Spleen (tissue), 11 donors: ENCODE data around the gene TYW1B. TPM values are rescaled to one million over a fixed set of nuclear protein-coding genes. Genes with fewer than 3 reads are reported as not detected.

Experiments
- DNase-seq: peaks from one replicate; pipeline ENCODE4 v3.0.0-alpha.2; 2020
- H3K27ac ChIP-seq, 8 donors: fragments of 200-600 bp; sonication (generic) in 7 of 8; 1 replicate in 4 of 8; 2 replicates in 4 of 8; pipeline versions ENCODE4 v1.5.0 to v1.8.0; 2016 to 2021; ENCODE audit warnings: inconsistent platforms in 4 of 8, mild to moderate bottlenecking in 4 of 8, moderate library complexity in 1 of 8
- H3K27me3 ChIP-seq, 7 donors: fragments of 200-600 bp; sonication (generic) in 6 of 7; replicated peaks in 1 of 7; 1 replicate in 4 of 7; 2 replicates in 3 of 7; pipeline versions ENCODE4 v1.5.0 to v1.8.0; 2016 to 2021; ENCODE audit warnings: inconsistent platforms in 3 of 7, mild to moderate bottlenecking in 1 of 7
- H3K36me3 ChIP-seq, 6 donors: fragments of 200-600 bp; sonication (generic) in 5 of 6; 1 replicate in 4 of 6; 2 replicates in 2 of 6; pipeline versions ENCODE4 v1.5.0 to v1.8.0; 2016 to 2021; ENCODE audit warnings: inconsistent platforms in 2 of 6
- H3K4me1 ChIP-seq, 6 donors: fragments of 200-600 bp; sonication (generic) in 5 of 6; 1 replicate in 3 of 6; 2 replicates in 3 of 6; pipeline versions ENCODE4 v1.5.0 to v1.8.0; 2016 to 2021; ENCODE audit warnings: inconsistent platforms in 3 of 6
- H3K4me3 ChIP-seq, 8 donors: fragments of 200-600 bp; sonication (generic) in 7 of 8; 1 replicate in 4 of 8; 2 replicates in 4 of 8; pipeline versions ENCODE4 v1.5.0 to v1.8.0; 2016 to 2021; ENCODE audit warnings: inconsistent platforms in 4 of 8, mild to moderate bottlenecking in 4 of 8, moderate library complexity in 2 of 8
- H3K9me3 ChIP-seq, 8 donors: fragments of 200-600 bp; sonication (generic) in 7 of 8; 1 replicate in 4 of 8; 2 replicates in 4 of 8; pipeline versions ENCODE4 v1.5.0 to v1.8.0; 2016 to 2021; ENCODE audit warnings: inconsistent platforms in 4 of 8
- POLR2A ChIP-seq, 3 donors: fragments of 450-650 bp; IDR thresholded peaks; one replicate each; pipeline ENCODE4 v1.5.1; 2017; ENCODE audit warnings: antibody characterized with exemption in 3 of 3, mild to moderate bottlenecking in 1 of 3
- POLR2AphosphoS5 ChIP-seq, 3 donors: sonication (generic); formaldehyde crosslinking; IDR thresholded peaks; one replicate each; pipeline ENCODE4 v1.5.1; 2017; ENCODE audit warnings: antibody characterized with exemption in 3 of 3
- WGBS, 5 donors: extraction: QIAGEN DNeasy Blood & Tissue Kit in 3 of 5; methylation state at CpG; one replicate each; pipeline versions ENCODE4 v1.1.5 to v1.1.7; 2013 to 2018; 5-methylcytosine and 5-hydroxymethylcytosine counted together
- intact Hi-C: fragments of 100-400 bp; cut with DNase I; formaldehyde crosslinking; loops from one replicate; pipeline ENCODE4 v1.15.0; 2023; ENCODE audit warnings: low total_unique reads
- polyA plus RNA-seq, 3 donors: library from polyadenylated mRNA; stranded (reverse); fragments of 200-250 nt; gene quantifications; one replicate each; pipeline ENCODE4 v1.2.1, GENCODE V29; 2013
- total RNA-seq, 7 donors: library from RNA; depleted of rRNA in 3 of 7; stranded (reverse); fragments of >200 nt in 3 of 7; fragmentation: NEBNext Ultra II Directional in 4 of 7; extraction: Animal tissue kit (Norgen Biotek cat#: 25700) in 4 of 7; gene quantifications; one replicate each; pipeline versions ENCODE4 v1.1.0 to v1.2.1, GENCODE V29; 2016 to 2021
- TF ChIP-seq, protein P1 (sequence below), 11 experiments: fragments of 200-600 bp in 7 of 11; fragments of 450-650 bp in 4 of 11; sonication (generic) in 4 of 11; IDR thresholded peaks in 8 of 11; conservative IDR thresholded peaks in 3 of 11; 1 replicate in 7 of 11; 2 replicates in 4 of 11; pipeline versions ENCODE4 v1.4.0 to v1.8.0; 2016 to 2021; ENCODE audit warnings: antibody characterized with exemption in 11 of 11, inconsistent platforms in 4 of 11, mild to moderate bottlenecking in 1 of 11
- donor health status: healthy with polysubstance abuse.
- donor health status: DM: no; HTN: no; CAD: no; lungs with moderate emphysema.
- donor health status: DM: no; HTN: no; CAD: no.
- donor health status: Bipolar disorder and iron deficiency.
- donor health status: healthy.
- donor health status: DM: no; HTN: no; CAD: no.
- donor health status: DM: yes; HTN: yes; CAD: no.

TYW1B gene
- total and polyA plus RNA-seq, 10 donors: 1.2 to 8.3 (median 4.1) TPM

DNA sequence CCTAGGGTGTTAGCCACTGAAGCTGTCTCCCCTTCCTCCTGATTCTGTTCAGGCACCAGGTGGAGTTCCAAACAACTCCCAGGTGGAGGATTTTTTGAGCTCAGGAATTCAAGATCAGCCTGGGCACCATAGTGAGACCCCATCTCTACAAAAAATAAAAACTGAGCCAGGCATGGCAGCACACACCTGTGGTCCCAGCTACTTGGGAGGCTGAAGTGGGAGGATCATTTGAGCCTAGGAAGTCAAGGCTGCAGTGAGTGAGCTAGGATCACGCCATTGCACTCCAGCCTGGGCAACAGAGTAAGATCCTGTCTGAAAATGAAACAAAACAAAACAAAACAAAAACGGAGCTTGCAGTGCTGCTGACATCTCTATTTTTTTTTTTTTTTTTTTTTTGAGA is 287.1 kb downstream of the TYW1B start:
- WGBS, 5 donors: 80 to 91% (median 89%) methylated on average over 2 of the region's 2 CpGs
- Histone ChIP-seq H3K9me3 (no peaks in the 10 kb centered on the region), H3K27me3 (no peaks in the 10 kb centered on the region), H3K4me1 (no peaks in the 10 kb centered on the region), H3K4me3 (no peak overlapping the region), H3K36me3 (no peaks in the 10 kb centered on the region), H3K27ac (no peak overlapping the region)
- intact Hi-C loops: no loop called here
- DNase-seq: no peak
- TF ChIP-seq, protein P1, sequence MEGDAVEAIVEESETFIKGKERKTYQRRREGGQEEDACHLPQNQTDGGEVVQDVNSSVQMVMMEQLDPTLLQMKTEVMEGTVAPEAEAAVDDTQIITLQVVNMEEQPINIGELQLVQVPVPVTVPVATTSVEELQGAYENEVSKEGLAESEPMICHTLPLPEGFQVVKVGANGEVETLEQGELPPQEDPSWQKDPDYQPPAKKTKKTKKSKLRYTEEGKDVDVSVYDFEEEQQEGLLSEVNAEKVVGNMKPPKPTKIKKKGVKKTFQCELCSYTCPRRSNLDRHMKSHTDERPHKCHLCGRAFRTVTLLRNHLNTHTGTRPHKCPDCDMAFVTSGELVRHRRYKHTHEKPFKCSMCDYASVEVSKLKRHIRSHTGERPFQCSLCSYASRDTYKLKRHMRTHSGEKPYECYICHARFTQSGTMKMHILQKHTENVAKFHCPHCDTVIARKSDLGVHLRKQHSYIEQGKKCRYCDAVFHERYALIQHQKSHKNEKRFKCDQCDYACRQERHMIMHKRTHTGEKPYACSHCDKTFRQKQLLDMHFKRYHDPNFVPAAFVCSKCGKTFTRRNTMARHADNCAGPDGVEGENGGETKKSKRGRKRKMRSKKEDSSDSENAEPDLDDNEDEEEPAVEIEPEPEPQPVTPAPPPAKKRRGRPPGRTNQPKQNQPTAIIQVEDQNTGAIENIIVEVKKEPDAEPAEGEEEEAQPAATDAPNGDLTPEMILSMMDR (IDR thresholded peaks at IDR 0.05 in 8 of 11, conservative IDR thresholded peaks at IDR 0.05 in 3 of 11): no peak
- TF ChIP-seq POLR2AphosphoS5 (IDR thresholded peaks at IDR 0.05) (no peak), POLR2A (IDR thresholded peaks at IDR 0.05) (no peak)

DNA sequence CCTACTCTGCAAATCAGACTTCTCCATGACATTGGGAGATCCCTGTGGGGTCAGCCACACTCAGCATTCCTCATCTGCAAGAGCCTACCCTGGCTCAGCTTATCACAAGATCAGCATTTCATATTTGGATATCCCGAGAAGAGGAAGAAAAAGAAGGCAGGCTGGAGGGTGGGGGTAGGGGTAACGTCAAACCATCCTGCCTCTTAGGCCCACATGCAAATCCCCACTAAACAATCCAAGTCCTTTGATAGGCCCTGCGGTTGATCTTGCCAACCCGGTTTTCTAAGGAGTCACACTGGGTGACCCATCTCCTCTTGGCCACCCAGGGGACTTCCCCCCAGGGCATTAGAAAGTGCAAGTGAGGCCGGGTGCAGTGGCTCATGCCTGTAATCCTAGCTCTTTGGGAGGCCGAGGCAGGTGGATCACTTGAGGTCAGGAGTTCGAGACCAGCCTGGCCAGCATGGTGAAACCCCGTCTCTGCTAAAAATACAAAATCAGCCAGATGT is 287.8 kb downstream of the TYW1B start:
- no peak for DNase-seq
- Histone ChIP-seq H3K9me3 (no peaks in the 10 kb centered on the region), H3K27me3 (no peaks in the 10 kb centered on the region), H3K27ac (no peak overlapping the region), H3K4me1 (no peaks in the 10 kb centered on the region), H3K4me3 (no peak overlapping the region), H3K36me3 (no peaks in the 10 kb centered on the region)
- intact Hi-C loops: no loop called here
- 85 to 93% (median 86%) methylated on average over 8 of the region's 8 CpGs for WGBS, 5 donors
- TF ChIP-seq POLR2A (IDR thresholded peaks at IDR 0.05) (no peak), POLR2AphosphoS5 (IDR thresholded peaks at IDR 0.05) (no peak)
- TF ChIP-seq, protein P1 (IDR thresholded peaks at IDR 0.05 in 8 of 11, conservative IDR thresholded peaks at IDR 0.05 in 3 of 11): no peak

DNA sequence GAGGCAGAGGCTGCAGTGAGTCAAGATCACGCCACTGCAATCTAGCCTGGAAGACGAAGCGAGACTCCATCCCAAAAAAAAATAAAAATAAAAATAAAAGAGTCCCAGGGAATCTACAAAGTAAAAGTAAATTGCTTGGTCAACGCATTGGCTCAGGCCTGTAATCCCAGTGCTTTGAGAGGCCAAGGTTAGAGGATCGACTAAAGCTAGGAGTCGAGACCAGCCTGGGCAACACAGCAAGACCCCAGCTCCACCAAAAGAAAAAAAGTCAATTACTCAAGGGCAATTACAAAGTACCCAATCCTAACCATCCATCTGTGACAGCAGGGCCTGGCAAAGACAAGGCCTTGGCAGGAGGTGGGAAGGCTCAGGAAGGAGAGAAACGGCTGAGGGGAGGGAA is 288.3 kb downstream of the TYW1B start:
- WGBS, 5 donors: 80 to 92% (median 89%) methylated on average over 7 of the region's 7 CpGs
- H3K27me3 ChIP-seq: no peaks in the 10 kb centered on the region
- intact Hi-C loops: no loop called here
- no peaks in the 10 kb centered on the region for H3K9me3 ChIP-seq
- DNase-seq: no peak
- H3K36me3 ChIP-seq: no peaks in the 10 kb centered on the region
- H3K4me1 ChIP-seq: no peaks in the 10 kb centered on the region
- TF ChIP-seq POLR2AphosphoS5 (IDR thresholded peaks at IDR 0.05) (no peak), POLR2A (IDR thresholded peaks at IDR 0.05) (no peak)
- TF ChIP-seq, protein P1 (IDR thresholded peaks at IDR 0.05 in 8 of 11, conservative IDR thresholded peaks at IDR 0.05 in 3 of 11): no peak
- no peak overlapping the region for H3K27ac ChIP-seq
- H3K4me3 ChIP-seq: no peak overlapping the region

- intact Hi-C loops: no loop called here
- no peak for TF ChIP-seq POLR2AphosphoS5 (IDR thresholded peaks at IDR 0.05)
- TF ChIP-seq, protein P1 (IDR thresholded peaks at IDR 0.05 in 8 of 11, conservative IDR thresholded peaks at IDR 0.05 in 3 of 11): no peak
- no peak for TF ChIP-seq POLR2A (IDR thresholded peaks at IDR 0.05)
- H3K4me3 ChIP-seq: no peak overlapping the region
- no peak for DNase-seq
- WGBS, 5 donors: 83 to 89% (median 87%) methylated on average over 4 of the region's 4 CpGs
- no peaks in the 10 kb centered on the region for H3K36me3 ChIP-seq
- H3K9me3 ChIP-seq: no peaks in the 10 kb centered on the region
- H3K27me3 ChIP-seq: no peaks in the 10 kb centered on the region
- no peak overlapping the region for H3K27ac ChIP-seq
- H3K4me1 ChIP-seq: no peaks in the 10 kb centered on the region
Observed at GRCh38 chr7:72538856-72539255, 289.1 kb downstream of the TYW1B start.
